A172 (cell line): ENCODE measurements around the gene LRP8. TPM values are rescaled to one million over a fixed set of nuclear protein-coding genes. Genes with fewer than 3 reads are reported as not detected.

Experiments
- DNase-seq: peaks from one replicate; pipeline ENCODE4 v3.0.0-alpha.2; 2015; ENCODE audit warnings: low spot score
- total RNA-seq: library from RNA; depleted of rRNA; stranded (reverse); fragments of >200 nt; shearing (Covaris generic); gene quantifications from 2 replicates; pipeline ENCODE4 v1.2.3, GENCODE V29; 2014; rRNA removed

Gene LRP8
- 19.3 and 27.6 TPM in 2 replicates for total RNA-seq

GRCh38 chr1:53328009-53328461 is at the start of gene LRP8:
Gene LRP8 (minus strand): TSS chr1:53328070. CDS start chr1:53327912, 158 bp downstream.
- DNase-seq = peak; percentile 25

DNA sequence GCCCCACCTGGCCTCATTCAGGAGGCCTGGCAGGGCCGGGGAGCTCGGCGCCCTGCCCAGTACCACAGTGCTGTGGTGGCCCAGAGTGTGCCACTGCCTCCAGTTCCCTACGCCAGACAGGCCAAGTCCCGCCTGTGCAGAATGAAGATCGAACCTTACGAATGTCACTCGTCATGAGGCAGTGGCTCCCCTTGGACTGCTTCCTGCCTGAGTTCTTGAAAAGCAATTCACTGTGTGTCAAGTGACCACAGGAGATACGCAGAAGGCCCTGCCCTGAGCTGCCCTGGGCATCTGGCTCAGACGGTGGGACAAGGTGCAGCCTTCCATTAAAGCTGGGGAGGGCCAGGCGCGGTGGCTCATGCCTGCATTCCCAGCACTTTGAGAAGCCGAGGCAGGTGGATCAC is 49.6 kb upstream of the LRP8 start:
- DNase-seq = no peak

GRCh38 chr1:53376742-53377437 is 49.0 kb upstream of the LRP8 start:
- DNase-seq = no peak

- DNase-seq = no peak
These were observed 48.2 kb upstream of the LRP8 start for GRCh38 chr1:53376041-53376461.

- DNase-seq = no peak
These were observed 47.6 kb upstream of the LRP8 start for GRCh38 chr1:53375440-53375839.

DNA sequence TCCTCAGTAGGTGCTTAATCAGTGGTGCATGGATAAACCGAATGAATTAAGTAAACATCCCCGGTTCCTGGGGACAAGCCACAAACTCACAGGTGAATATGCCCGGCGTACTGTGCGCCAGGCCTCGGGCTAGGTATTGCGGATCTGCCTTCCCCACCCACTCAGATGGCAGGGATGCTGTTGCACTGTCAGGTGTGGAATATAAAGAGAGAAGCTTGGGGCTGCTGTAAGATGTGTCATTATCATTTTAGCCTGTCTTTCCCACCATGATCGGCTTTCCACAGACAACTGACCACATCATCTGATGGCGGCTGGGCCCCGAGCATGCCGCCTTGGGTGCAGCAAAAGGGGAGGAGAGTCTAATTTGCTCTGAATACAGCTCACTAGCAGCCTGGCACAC is 45.4 kb upstream of the LRP8 start:
- DNase-seq = no peak

- no peak for DNase-seq
These were observed 44.7 kb upstream of the LRP8 start for GRCh38 chr1:53372501-53372951.

DNA sequence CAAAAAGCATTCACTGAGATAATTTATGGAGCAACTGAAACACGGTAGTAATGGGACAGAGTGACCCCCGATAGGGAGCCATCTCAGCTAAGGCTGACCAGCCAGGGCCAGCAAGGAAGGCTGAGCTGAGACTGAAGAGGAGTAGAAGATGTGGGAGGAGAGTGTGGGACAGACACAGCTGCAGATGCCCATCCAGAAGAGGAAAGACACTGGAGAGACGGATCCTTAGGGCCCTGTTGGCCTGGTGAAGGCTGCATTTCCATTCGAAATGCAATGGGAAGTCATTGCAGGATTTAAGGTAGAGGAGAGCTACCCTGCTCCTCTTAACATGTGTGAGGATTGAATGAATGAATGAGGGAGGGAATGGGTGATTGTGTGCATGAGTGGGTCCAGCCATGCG is 44.0 kb upstream of the LRP8 start:
- no peak for DNase-seq

DNA sequence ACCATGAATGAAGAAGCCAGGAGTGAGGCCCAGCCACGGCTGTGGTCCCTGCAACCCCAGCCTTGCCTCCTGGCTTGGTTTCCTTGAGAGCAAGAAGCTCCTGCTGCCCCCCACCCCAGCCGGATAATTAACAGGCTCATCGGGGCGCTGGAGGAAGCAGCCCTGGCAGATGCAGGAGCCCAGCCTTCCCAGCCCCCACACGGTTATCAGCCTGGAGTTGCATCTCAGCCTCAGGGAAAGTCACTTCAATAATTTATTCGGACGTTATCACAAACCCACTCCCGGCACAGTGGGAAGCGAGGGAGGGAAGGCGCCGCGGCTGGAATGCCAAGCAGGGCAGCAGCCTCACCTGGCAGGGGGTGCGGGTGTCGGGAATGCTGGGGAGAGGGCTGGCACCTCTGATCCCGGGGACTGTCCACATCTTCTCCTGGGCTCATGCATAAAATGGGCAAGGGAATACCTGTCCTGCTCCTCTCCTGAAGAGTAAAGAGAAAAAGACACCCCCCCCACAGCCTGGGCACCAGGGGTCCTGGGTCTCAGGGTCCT is 43.3 kb upstream of the LRP8 start:
- DNase-seq = no peak

GRCh38 chr1:53370369-53370961 is 42.6 kb upstream of the LRP8 start:
- no peak for DNase-seq

GRCh38 chr1:53369761-53370160 is 41.9 kb upstream of the LRP8 start:
- DNase-seq = no peak

GRCh38 chr1:53369034-53369750 is 41.3 kb upstream of the LRP8 start:
- no peak for DNase-seq

GRCh38 chr1:53368314-53369033 is 40.6 kb upstream of the LRP8 start:
- no peak for DNase-seq

DNA sequence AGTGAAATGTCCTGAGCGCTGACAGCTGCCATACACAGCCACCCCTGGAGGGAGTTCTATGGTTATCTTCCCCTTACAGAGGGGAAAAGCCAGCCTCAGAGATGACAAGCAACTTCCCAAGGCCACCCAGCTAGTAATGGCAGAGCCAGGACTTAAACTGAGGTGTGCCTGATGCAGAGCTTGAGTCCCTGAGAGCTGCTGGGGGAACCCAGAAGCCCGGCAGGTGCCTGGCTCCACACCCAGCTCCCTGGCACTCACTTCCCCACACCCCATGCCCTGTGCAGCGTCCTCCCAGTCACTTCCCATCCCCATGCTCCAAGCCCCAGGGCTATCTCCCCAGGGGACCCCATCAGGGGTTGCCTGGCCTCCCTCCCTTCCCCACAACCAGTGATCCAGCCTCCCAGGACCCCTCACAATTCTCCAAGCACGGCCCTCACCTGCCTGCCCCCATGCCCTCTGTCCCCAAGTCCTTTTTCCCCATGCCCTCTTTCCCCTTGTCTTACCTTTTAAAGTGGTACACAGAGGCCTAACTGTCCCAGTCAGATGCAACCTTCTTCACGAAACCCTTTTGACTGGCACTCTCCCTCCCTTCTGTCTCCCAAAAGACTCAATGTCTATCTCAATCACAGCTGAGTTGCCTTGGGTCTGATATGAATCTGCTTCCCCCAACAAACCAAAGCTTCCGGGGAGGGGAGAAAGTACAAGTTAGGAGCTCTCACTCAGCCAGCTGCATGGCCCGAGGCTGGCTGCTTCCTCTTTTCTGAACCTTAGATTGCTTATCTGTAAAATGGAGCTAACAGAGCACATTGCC is 39.8 kb upstream of the LRP8 start:
- no peak for DNase-seq

GRCh38 chr1:53366901-53367502 is 39.1 kb upstream of the LRP8 start:
- no peak for DNase-seq

- no peak for DNase-seq
These were observed 37.7 kb upstream of the LRP8 start for GRCh38 chr1:53365437-53366063.

- no peak for DNase-seq
These were observed 35.2 kb upstream of the LRP8 start for GRCh38 chr1:53362851-53363642.

DNA sequence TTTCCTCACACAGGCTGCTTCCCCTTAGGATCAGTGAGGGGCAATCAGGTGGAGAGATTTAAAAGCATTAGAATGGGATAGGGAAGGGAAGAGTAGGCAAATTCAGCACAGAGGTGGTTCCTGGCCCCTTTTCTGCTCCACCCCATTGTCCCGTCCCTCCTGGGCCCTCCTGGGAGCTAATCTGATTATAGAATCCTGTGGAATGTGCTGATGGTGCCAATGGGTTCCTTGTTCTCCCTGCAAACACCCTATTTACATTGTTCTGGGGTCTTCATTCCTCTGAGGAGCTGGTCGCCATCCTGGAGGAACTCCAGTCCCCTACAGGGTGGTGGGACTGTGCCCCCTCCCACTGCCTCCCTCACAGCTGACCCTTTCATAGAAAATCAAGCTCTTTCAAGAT is 34.4 kb upstream of the LRP8 start:
- no peak for DNase-seq

DNA sequence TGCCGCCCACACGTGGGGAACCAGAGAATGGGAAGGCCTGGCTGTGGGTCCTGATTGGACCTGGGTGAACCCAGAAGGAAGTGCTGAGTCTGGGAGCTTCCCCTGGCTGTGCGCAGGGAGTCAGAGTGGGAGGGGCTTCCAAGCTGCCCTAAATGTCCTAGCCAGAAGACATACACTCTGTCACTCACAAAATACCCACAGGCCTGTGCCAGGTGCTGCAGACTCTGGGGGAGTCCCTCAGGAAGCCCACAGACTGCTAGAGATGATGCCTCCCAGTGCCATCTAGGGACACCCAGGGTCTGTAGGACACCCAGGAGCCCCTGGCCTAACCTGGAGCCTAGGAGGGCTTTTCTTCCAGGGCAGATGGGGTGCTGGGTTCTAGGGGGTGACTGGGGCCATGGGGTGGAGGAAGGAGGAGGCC is 33.7 kb upstream of the LRP8 start:
- no peak for DNase-seq
